Stimulated activated CD8-positive, alpha-beta memory T cell treated with anti-CD3 and anti-CD28 coated beads, Interleukin-2, amount 100 ng/mL, for 48 hours (primary cell): Measurements from ENCODE around the gene ZNF574.

Experiments used
- DNase-seq, 2 donors: peaks; one replicate each; pipeline ENCODE4 v3.0.0-alpha.2; 2020; ENCODE audit warnings: low read depth in 2 of 2

The ZNF574 gene

DNA sequence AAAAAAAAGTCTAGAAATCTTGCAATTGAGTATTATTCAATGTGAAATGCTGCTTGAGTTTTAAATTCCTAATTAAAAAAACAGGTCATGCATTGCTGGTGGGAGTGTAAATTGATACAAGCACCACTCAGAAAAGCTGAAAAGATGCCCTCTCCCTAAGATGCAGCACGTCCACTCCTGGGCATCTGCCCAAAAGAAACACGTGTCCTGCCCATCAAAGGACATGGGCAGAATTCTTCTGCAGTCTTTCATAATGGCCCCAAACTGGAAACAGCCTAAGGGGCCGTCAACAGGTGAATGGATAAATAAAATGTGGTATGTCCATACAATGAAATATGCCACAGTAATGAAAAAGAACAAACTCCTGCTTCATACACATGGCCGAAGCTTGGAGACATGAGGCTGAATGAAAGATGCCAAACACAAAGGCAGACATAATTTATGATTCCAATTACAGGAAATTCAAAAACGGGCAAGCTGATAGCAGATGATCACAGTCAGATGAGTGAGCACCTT, 48.5 kb downstream of the ZNF574 start:
- no peak for DNase-seq

DNA sequence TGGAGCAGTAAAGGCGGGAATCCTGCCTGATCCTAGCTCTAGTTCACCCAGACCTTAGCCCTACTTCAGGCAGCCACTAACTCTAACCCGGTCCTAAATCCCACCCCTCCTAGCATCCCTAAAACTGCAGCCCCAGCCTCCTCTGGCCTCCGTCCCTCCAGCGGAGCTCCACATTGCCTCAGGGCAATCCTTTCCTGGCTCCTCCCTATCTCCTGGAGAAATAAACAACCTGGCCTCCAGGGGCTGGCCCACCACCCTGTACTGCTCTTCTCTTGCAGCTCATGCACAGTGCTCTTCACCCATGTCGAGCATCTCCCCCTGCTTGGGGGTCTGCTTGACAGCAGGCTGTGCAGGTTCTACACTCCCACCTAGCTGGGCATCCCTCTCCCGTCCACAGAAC, 49.6 kb downstream of the ZNF574 start:
- DNase-seq = no peak

DNA sequence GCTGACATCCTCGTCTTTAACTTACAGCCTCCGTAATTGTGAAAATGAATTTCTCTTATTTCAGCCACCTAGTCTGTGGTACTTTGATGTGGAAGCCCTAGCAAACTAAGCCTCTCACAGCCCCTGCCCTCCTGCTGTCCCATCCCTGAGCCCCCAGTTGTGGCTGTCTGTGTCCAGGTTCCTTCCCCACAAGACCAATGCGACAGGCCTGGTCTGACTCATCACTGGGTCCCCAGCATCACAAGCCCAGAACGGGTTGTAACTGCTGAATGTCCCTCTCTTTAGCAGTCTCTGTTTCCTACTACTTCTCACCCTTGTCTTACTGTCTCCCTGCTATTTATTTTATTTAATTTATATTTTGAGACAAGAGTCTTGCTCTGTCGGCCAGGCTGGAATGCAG, 50.6 kb downstream of the ZNF574 start:
- no peak for DNase-seq

DNA sequence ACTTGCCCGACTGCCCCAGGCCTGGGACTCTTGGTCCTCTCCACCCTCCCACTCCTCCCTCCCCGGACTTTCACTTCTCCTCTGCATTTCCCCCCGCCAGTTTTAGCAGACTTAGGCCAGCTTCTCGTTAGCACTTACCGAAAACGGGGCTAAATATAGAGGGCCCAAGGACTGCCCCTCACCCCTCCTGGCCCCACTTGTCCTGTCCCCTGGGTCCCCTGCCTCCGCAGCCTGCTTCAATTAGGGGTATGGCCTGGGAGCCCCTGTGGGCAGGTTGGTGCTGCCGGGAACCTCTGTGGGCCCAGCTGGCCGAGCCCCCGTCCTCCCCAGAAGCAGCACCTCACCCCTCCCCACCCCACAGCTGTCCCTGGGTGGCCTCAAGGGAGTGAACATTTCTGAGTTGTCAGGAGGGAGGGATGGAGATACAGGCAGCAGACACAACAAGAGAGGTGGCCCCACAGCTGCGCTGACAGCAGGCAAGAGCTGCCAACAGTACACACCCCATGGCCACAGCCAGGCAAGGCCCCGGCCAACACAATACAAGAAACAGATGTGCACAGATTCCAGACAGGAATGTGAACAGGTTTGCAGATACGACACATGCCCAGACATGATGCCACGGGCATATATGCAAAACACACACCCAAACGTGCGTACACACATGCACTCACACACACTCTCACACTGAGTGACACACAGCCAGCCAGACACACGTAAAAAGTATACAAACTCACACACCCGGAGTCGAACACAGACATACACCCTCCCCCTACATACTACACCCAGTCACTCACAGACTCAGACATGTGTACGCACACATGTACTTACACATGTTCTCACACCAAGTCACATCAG, 53.7 kb downstream of the ZNF574 start:
- no peak for DNase-seq

DNA sequence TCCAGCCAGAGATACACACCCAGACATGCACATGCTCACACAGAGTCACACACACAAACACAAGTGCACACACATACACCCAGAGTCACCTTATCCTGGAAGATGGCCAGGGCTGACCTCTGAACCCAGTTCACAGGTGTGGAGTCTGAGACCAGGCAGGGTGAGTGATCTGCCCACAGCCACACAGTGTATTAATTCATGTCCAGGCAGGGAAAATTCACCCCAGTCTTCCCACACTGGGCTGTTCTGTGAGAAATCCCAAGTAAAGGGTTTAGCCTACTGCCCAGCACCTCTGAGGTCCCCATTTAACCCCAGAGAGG, 54.2 kb downstream of the ZNF574 start:
- DNase-seq = no peak
